HL-60 (cell line): ENCODE data around the gene ITCH.
"Not testable (repeated sequence)": the region's sequence is repeated elsewhere in the genome, so short reads cannot be mapped to it uniquely, and the experiment has no call there.

Experiments used
- DNase-seq, 2 experiments: peaks; one replicate each; pipeline ENCODE4 v3.0.0-alpha.2; 2010 to 2020; ENCODE audit warnings: low read depth in 1 of 2, low spot score in 1 of 2
- H3K27ac ChIP-seq: fragments of 250-450 bp; sonication (Bioruptor Pico); replicated peaks from 2 replicates; pipeline ENCODE4 v1.5.1; 2020; ENCODE audit warnings: mild to moderate bottlenecking, moderate library complexity
- H3K27me3 ChIP-seq: fragments of 250-450 bp; sonication (Bioruptor Pico); 2 replicates; pipeline ENCODE4 v1.5.1; 2021; ENCODE audit warnings: mild to moderate bottlenecking, moderate library complexity; ENCODE audit not compliant: insufficient read depth, poor library complexity, severe bottlenecking
- H3K4me3 ChIP-seq: replicated peaks from 2 replicates; pipeline ENCODE4 v1.5.1; 2011; ENCODE audit warnings: mild to moderate bottlenecking, control low read depth, low read length; ENCODE audit not compliant: insufficient read depth
- CTCF ChIP-seq: IDR thresholded peaks from one replicate; pipeline ENCODE4 v1.5.1; 2011; ENCODE audit warnings: low read length, control low read depth, inconsistent platforms; ENCODE audit not compliant: insufficient read depth
- GABPA ChIP-seq: IDR thresholded peaks from 2 replicates; pipeline ENCODE4 v1.6.1; 2012; ENCODE audit warnings: low read depth
- POLR2AphosphoS5 ChIP-seq: IDR thresholded peaks from 2 replicates; pipeline ENCODE4 v1.6.1; 2012; ENCODE audit warnings: low read depth
- REST ChIP-seq: IDR thresholded peaks from 2 replicates; pipeline ENCODE4 v1.6.1; 2012; ENCODE audit warnings: low read depth; ENCODE audit not compliant: insufficient replicate concordance
- SPI1 ChIP-seq: IDR thresholded peaks from 2 replicates; pipeline ENCODE4 v1.6.1; 2012; ENCODE audit warnings: low read depth, mild to moderate bottlenecking, borderline replicate concordance

Gene ITCH

DNA sequence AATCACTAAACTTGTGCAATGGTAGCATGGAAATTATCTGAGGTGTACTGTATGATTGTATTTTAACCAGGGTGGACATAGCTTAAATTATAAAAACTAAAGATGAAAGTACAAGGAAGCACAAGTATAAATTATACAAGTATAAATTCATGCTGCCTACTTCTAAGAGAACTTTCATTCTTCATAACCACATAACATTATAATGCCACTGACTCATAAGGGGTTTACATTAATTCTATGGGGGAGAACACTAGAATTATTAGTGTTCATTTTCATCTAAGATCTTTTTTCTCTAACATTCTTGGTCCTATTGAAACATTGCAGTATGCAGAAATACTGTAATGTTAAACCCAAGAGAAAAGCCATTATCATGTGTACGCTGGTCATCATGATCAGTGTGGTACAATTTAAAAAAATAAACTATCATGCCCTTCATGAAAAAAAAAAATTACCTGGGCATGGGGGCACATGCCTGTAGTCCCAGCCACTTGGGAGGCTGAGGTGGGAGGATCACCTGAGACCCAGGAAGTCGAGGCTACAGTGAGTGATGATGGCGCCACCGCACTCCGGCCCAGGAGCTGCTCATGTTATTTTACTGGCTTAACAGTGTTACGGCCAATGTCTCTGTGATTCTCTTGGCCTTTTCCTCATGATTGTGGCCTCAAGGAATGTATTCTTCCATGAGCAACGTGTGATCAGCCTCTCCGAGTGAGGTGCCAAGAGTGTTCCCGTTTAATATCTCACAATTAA, 34.0 kb upstream of the ITCH start:
- H3K4me3 ChIP-seq, result no peak overlapping the region
- no peak overlapping the region for H3K27ac ChIP-seq
- no peaks in the 10 kb centered on the region for H3K27me3 ChIP-seq
- DNase-seq, result no peak
- no peak for TF ChIP-seq REST
- no peak for TF ChIP-seq GABPA
- no peak for TF ChIP-seq SPI1
- TF ChIP-seq CTCF, result no peak
- no peak for TF ChIP-seq POLR2AphosphoS5

GRCh38 chr20:34330861-34331544, 32.1 kb upstream of the ITCH start:
- H3K27me3 ChIP-seq, H3K27ac ChIP-seq, H3K4me3 ChIP-seq, DNase-seq: not testable (repeated sequence)

DNA sequence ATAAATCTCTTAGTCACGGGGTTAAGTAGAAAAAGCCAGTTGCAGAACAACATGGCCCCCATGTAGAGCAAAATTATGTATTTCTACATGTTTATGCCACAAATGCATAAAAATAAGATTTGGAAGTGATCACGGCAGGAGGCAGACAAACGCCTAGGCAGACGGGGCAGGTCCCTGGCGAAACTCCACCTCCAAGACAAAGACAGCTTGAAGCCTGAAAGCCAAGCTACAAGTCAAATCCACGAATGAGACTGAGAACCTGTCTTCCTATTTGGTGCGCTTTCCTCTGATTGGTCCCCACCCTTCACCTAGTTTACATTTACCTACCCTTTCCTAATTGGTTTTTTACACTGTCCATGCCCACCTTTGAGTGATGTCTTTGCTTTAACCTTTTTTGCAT, 31.2 kb upstream of the ITCH start:
- DNase-seq, result no peak
- no peak overlapping the region for H3K27ac ChIP-seq

More for the DNA sequence above, 31.2 kb upstream of the ITCH start:
- TF ChIP-seq SPI1, result no peak
- TF ChIP-seq REST, result no peak
- TF ChIP-seq CTCF, result no peak
- no peak for TF ChIP-seq GABPA
- no peak for TF ChIP-seq POLR2AphosphoS5
- Histone ChIP-seq H3K27me3 (no peaks in the 10 kb centered on the region), H3K4me3 (no peak overlapping the region)
